ENCODE data around the gene ZNF366. TPM values are rescaled to one million over a fixed set of nuclear protein-coding genes. Genes with fewer than 3 reads are reported as not detected.

Gene ZNF366
- total RNA-seq, 4 donors from 2014 or later, result 0.29 to 20.5 (median 12.1) TPM

- no peaks in the 10 kb centered on the region for H3K36me3 ChIP-seq
- H3K4me1 ChIP-seq, result no peaks in the 10 kb centered on the region
- H3K27me3 ChIP-seq, result no peaks in the 10 kb centered on the region
- no peak for TF ChIP-seq POLR2A (IDR thresholded peaks at IDR 0.05)
- no peak for TF ChIP-seq CTCF (IDR thresholded peaks at IDR 0.05)
- H3K27ac ChIP-seq, result peak overlapping the region; percentile 27 to 55
- H3K4me3 ChIP-seq, result no peak overlapping the region
- no peaks in the 10 kb centered on the region for H3K9me3 ChIP-seq
- intact Hi-C loops (cut with DNase I; ENCODE audit: low total_unique reads), result no loop called here
- DNase-seq, result no peak
Measured at GRCh38 chr5:72427016-72427415, 80.2 kb downstream of the ZNF366 start.

- Histone ChIP-seq H3K36me3 (no peaks in the 10 kb centered on the region), H3K4me1 (no peaks in the 10 kb centered on the region), H3K9me3 (no peaks in the 10 kb centered on the region), H3K27me3 (no peaks in the 10 kb centered on the region), H3K4me3 (no peak overlapping the region), H3K27ac (no peak overlapping the region)
- intact Hi-C loops (cut with DNase I; ENCODE audit: low total_unique reads), result no loop called here
- no peak for DNase-seq
- no peak for TF ChIP-seq POLR2A (IDR thresholded peaks at IDR 0.05)
- no peak for TF ChIP-seq CTCF (IDR thresholded peaks at IDR 0.05)
Measured at GRCh38 chr5:72426019-72426418, 81.2 kb downstream of the ZNF366 start.

- no peaks in the 10 kb centered on the region for H3K9me3 ChIP-seq
- no peak for DNase-seq
- intact Hi-C loops (cut with DNase I; ENCODE audit: low total_unique reads), result no loop called here
- TF ChIP-seq POLR2A (IDR thresholded peaks at IDR 0.05) (no peak), CTCF (IDR thresholded peaks at IDR 0.05) (no peak)
- no peaks in the 10 kb centered on the region for H3K36me3 ChIP-seq
- no peaks in the 10 kb centered on the region for H3K4me1 ChIP-seq
- no peaks in the 10 kb centered on the region for H3K27me3 ChIP-seq
- no peak overlapping the region for H3K27ac ChIP-seq
- H3K4me3 ChIP-seq, result no peak overlapping the region
Measured at GRCh38 chr5:72418271-72418670, 88.9 kb downstream of the ZNF366 start.

- H3K4me3 ChIP-seq, result no peak overlapping the region
- no peak for DNase-seq
- intact Hi-C loops (cut with DNase I; ENCODE audit: low total_unique reads), result no loop called here
- H3K27ac ChIP-seq, result no peak overlapping the region
- no peaks in the 10 kb centered on the region for H3K27me3 ChIP-seq
- H3K9me3 ChIP-seq, result no peaks in the 10 kb centered on the region
- TF ChIP-seq POLR2A (IDR thresholded peaks at IDR 0.05), result no peak
- no peak for TF ChIP-seq CTCF (IDR thresholded peaks at IDR 0.05)
- no peaks in the 10 kb centered on the region for H3K36me3 ChIP-seq
- H3K4me1 ChIP-seq, result no peaks in the 10 kb centered on the region
Measured at GRCh38 chr5:72417333-72418062, 89.7 kb downstream of the ZNF366 start.

GRCh38 chr5:72415616-72416325 lies 91.4 kb downstream of the ZNF366 start:
- DNase-seq, result no peak
- TF ChIP-seq CTCF (IDR thresholded peaks at IDR 0.05) (no peak), POLR2A (IDR thresholded peaks at IDR 0.05) (no peak)
- no peaks in the 10 kb centered on the region for H3K4me1 ChIP-seq
- intact Hi-C loops (cut with DNase I; ENCODE audit: low total_unique reads), result no loop called here
- no peak overlapping the region for H3K27ac ChIP-seq
- no peaks in the 10 kb centered on the region for H3K27me3 ChIP-seq
- no peaks in the 10 kb centered on the region for H3K9me3 ChIP-seq
- no peaks in the 10 kb centered on the region for H3K36me3 ChIP-seq
- H3K4me3 ChIP-seq, result no peak overlapping the region

All from uterus (tissue), 4 donors.